OCI-LY3 (cell line): ENCODE measurements around the gene CD302.

Experiments used
- CTCF ChIP-seq: fragments of 200-600, 300-600 bp; sonication (generic); IDR thresholded peaks from 2 replicates; pipeline ENCODE4 v1.5.1; 2014; ENCODE audit warnings: antibody characterized with exemption, low read length, low read depth
- EZH2phosphoT487 ChIP-seq: fragments of 200-600 bp; shearing (Covaris generic); IDR thresholded peaks from 2 replicates; pipeline ENCODE4 v1.6.1; 2018; ENCODE audit warnings: antibody characterized with exemption, mixed run types, low read depth

- TF ChIP-seq CTCF (no peak), EZH2phosphoT487 (no peak)
These were observed 34.9 kb upstream of the CD302 start for GRCh38 chr2:159832858-159833257.
